H1 (cell line): ENCODE measurements around the gene C1orf52. TPM values are rescaled to one million over a fixed set of nuclear protein-coding genes. Genes with fewer than 3 reads are reported as not detected.

ENCODE experiments used
- CTCF ChIA-PET: fragments of 300-600 bp; sonication (Branson Sonifier 250); formaldehyde crosslinking; loops from one replicate; lab custom pipeline; 2021; ENCODE audit not compliant: partially characterized antibody; lab: Charles Lee
- POLR2A ChIA-PET: fragments of 300-600 bp; sonication (Branson Sonifier 250); formaldehyde crosslinking; loops from one replicate; lab custom pipeline; 2021; ENCODE audit warnings: inconsistent platforms; ENCODE audit not compliant: partially characterized antibody; lab: Charles Lee
- DNase-seq, 2 experiments: peaks; one replicate each; pipeline versions ENCODE4 v3.0.0 to v3.0.0-alpha.2; 2010 to 2022; ENCODE audit warnings: low spot score in 2 of 2, low read depth in 1 of 2, mixed read lengths in 1 of 2
- FAIRE-seq: peaks from 2 replicates; lab custom pipeline; 2011; peaks lifted over from hg19 to GRCh38; lab: Jason Lieb, UNC
- H2AFZ ChIP-seq: 2 replicates; pipeline ENCODE4 v1.8.1; 2012; ENCODE audit warnings: low read length, inconsistent platforms
- H2AK5ac ChIP-seq: 2 replicates; pipeline ENCODE4 v1.6.1; 2013; ENCODE audit warnings: low read depth, low read length
- H2BK120ac ChIP-seq: replicated peaks from 2 replicates; pipeline ENCODE3; 2013; ENCODE audit warnings: low read depth, low read length, inconsistent platforms
- H2BK12ac ChIP-seq: 2 replicates; pipeline ENCODE4 v1.6.1; 2013; ENCODE audit warnings: low read depth, low read length
- H2BK15ac ChIP-seq: 2 replicates; pipeline ENCODE4 v1.6.1; 2013; ENCODE audit warnings: low read length
- H2BK20ac ChIP-seq: 2 replicates; pipeline ENCODE4 v1.6.1; 2013; ENCODE audit warnings: low read length
- H2BK5ac ChIP-seq: 2 replicates; pipeline ENCODE4 v1.6.1; 2013; ENCODE audit warnings: low read depth, low read length
- H3K14ac ChIP-seq: 2 replicates; pipeline ENCODE4 v1.6.1; 2013; ENCODE audit warnings: inconsistent platforms; ENCODE audit not compliant: insufficient read length
- H3K18ac ChIP-seq: 2 replicates; pipeline ENCODE4 v1.6.1; 2013; ENCODE audit warnings: low read length; ENCODE audit errors: extremely low read depth
- H3K23ac ChIP-seq: 2 replicates; pipeline ENCODE4 v1.6.1; 2013; ENCODE audit warnings: inconsistent platforms; ENCODE audit not compliant: insufficient read length
- H3K23me2 ChIP-seq: 2 replicates; pipeline ENCODE4 v1.6.1; 2013; ENCODE audit warnings: low read depth, low read length
- H3K27ac ChIP-seq: 2 replicates; pipeline ENCODE4 v1.6.1; 2011; ENCODE audit warnings: low read depth, low read length, inconsistent platforms
- H3K27me3 ChIP-seq, 4 experiments: replicated peaks in 1 of 4; 1 replicate in 1 of 4; 2 replicates in 3 of 4; pipeline versions ENCODE4 v1.6.1 to v1.8.1; 2011 to 2013; ENCODE audit warnings: low read length in 3 of 4, mild to moderate bottlenecking in 3 of 4, inconsistent platforms in 2 of 4, mixed read lengths in 2 of 4, moderate library complexity in 1 of 4; ENCODE audit not compliant: control insufficient read depth in 3 of 4, insufficient read depth in 3 of 4; ENCODE audit errors: extremely low read depth in 1 of 4
- H3K36me3 ChIP-seq, 4 experiments: 2 replicates each; pipeline versions ENCODE4 v1.6.1 to v1.8.1; 2011 to 2013; ENCODE audit warnings: mild to moderate bottlenecking in 4 of 4, low read length in 3 of 4, moderate library complexity in 2 of 4, control low read depth in 1 of 4, inconsistent platforms in 1 of 4; ENCODE audit not compliant: insufficient read depth in 4 of 4, control insufficient read depth in 2 of 4
- H3K4ac ChIP-seq: replicated peaks from 2 replicates; pipeline ENCODE3; 2013; ENCODE audit warnings: low read length, low read depth, mixed read lengths, inconsistent platforms; ENCODE audit not compliant: insufficient read length
- H3K4me1 ChIP-seq, 4 experiments: replicated peaks in 1 of 4; 1 replicate in 1 of 4; 2 replicates in 3 of 4; pipeline versions ENCODE4 v1.6.1 to v1.8.1; 2011 to 2013; ENCODE audit warnings: low read length in 3 of 4, inconsistent platforms in 2 of 4, mixed read lengths in 1 of 4; ENCODE audit not compliant: insufficient read depth in 4 of 4, control insufficient read depth in 3 of 4
- H3K4me2 ChIP-seq, 2 experiments: 2 replicates each; pipeline versions ENCODE4 v1.6.1 to v1.8.1; 2011 to 2013; ENCODE audit warnings: low read depth in 2 of 2, low read length in 2 of 2, control low read depth in 1 of 2, inconsistent platforms in 1 of 2, mild to moderate bottlenecking in 1 of 2; ENCODE audit not compliant: insufficient read depth in 1 of 2
- H3K4me3 ChIP-seq, 4 experiments: fragments of 200-600, 300-600 bp in 1 of 4; sonication (generic), shearing (Covaris generic), sonication (Bioruptor Twin) in 1 of 4; 2 replicates each; pipeline versions ENCODE4 v1.5.1 to v1.8.1; 2011 to 2016; ENCODE audit warnings: low read length in 4 of 4, low read depth in 3 of 4, control low read depth in 2 of 4, inconsistent platforms in 2 of 4, mild to moderate bottlenecking in 2 of 4, mixed read lengths in 1 of 4, moderate library complexity in 1 of 4; ENCODE audit not compliant: insufficient read depth in 2 of 4; ENCODE audit errors: extremely low read depth in 1 of 4
- H3K56ac ChIP-seq: replicated peaks from 2 replicates; pipeline ENCODE3; 2013; ENCODE audit warnings: low read depth, mild to moderate bottlenecking, mixed read lengths, low read length, inconsistent platforms; ENCODE audit not compliant: insufficient read length
- H3K79me1 ChIP-seq: 2 replicates; pipeline ENCODE4 v1.6.1; 2013; ENCODE audit warnings: low read depth, low read length, control low read depth
- H3K79me2 ChIP-seq, 2 experiments: 2 replicates each; pipeline versions ENCODE4 v1.6.1 to v1.8.1; 2012 to 2013; ENCODE audit warnings: low read length in 2 of 2, mild to moderate bottlenecking in 2 of 2, inconsistent platforms in 1 of 2; ENCODE audit not compliant: insufficient read depth in 2 of 2, control insufficient read depth in 1 of 2
- H3K9ac ChIP-seq, 4 experiments: replicated peaks in 1 of 4; 1 replicate in 1 of 4; 2 replicates in 3 of 4; pipeline versions ENCODE4 v1.6.1 to v1.8.1; 2011 to 2013; ENCODE audit warnings: low read depth in 3 of 4, low read length in 3 of 4, control low read depth in 2 of 4, mild to moderate bottlenecking in 2 of 4, moderate library complexity in 2 of 4, inconsistent platforms in 1 of 4; ENCODE audit errors: extremely low read depth in 1 of 4
- H3K9me3 ChIP-seq, 2 experiments: 2 replicates each; pipeline versions ENCODE4 v1.6.1 to v1.8.1; 2012 to 2013; ENCODE audit warnings: mild to moderate bottlenecking in 2 of 2, moderate library complexity in 2 of 2, control low read depth in 1 of 2, inconsistent platforms in 1 of 2, low read depth in 1 of 2, low read length in 1 of 2, mixed read lengths in 1 of 2; ENCODE audit not compliant: insufficient read depth in 2 of 2
- H4K20me1 ChIP-seq, 2 experiments: replicated peaks in 1 of 2; 2 replicates each; pipeline versions ENCODE3 to v1.8.1; 2011 to 2013; ENCODE audit warnings: inconsistent platforms in 2 of 2, low read length in 2 of 2, mild to moderate bottlenecking in 1 of 2; ENCODE audit not compliant: insufficient read depth in 2 of 2, control insufficient read depth in 1 of 2
- H4K5ac ChIP-seq: 2 replicates; pipeline ENCODE4 v1.6.1; 2013; ENCODE audit warnings: low read length, low read depth, mixed read lengths, inconsistent platforms; ENCODE audit not compliant: insufficient read length
- H4K8ac ChIP-seq: 2 replicates; pipeline ENCODE4 v1.8.0; 2013; ENCODE audit warnings: mild to moderate bottlenecking, moderate library complexity, low read length, inconsistent platforms; ENCODE audit not compliant: insufficient read depth; ENCODE audit errors: extremely low read depth
- H4K91ac ChIP-seq: replicated peaks from 2 replicates; pipeline ENCODE3; 2013; ENCODE audit warnings: low read length, mixed read lengths, inconsistent platforms; ENCODE audit not compliant: insufficient read length
- BACH1 ChIP-seq: IDR thresholded peaks from 2 replicates; pipeline ENCODE4 v1.6.1; 2012; ENCODE audit warnings: low read length, improper control_type of control experiment
- RAD21 ChIP-seq, 2 experiments: IDR thresholded peaks in 1 of 2; conservative IDR thresholded peaks in 1 of 2; 2 replicates each; pipeline ENCODE4 v1.6.1; 2011; ENCODE audit warnings: low read depth in 2 of 2, low read length in 2 of 2, improper control_type of control experiment in 1 of 2, inconsistent platforms in 1 of 2, mild to moderate bottlenecking in 1 of 2, moderate library complexity in 1 of 2
- WGBS, 2 experiments: shearing (Covaris generic) in 1 of 2; methylation state at CpG; one replicate each; pipeline versions ENCODE4 v1.1.6 to v1.1.7; 2013 to 2015; ENCODE audit warnings: low lambda C conversion rate in 2 of 2, mixed read lengths in 2 of 2, inconsistent platforms in 1 of 2, low coverage in 1 of 2, missing lambda C conversion rate in 1 of 2; ENCODE audit not compliant: insufficient replicate concordance in 2 of 2, insufficient coverage in 1 of 2, insufficient read length in 1 of 2; ENCODE audit errors: extremely low coverage in 1 of 2, missing lambda C conversion rate in 1 of 2; 5-methylcytosine and 5-hydroxymethylcytosine counted together
- polyA plus RNA-seq, 7 experiments: library from polyadenylated mRNA; depleted of rRNA in 3 of 7; stranded (reverse) in 5 of 7; unstranded in 2 of 7; fragments of >200 nt in 5 of 7; fragments of 200-250 nt in 2 of 7; gene quantifications; 1 replicate in 5 of 7; 2 replicates in 1 of 7; 4 replicates in 1 of 7; pipeline versions ENCODE4 v1.2.1 to v1.2.3, GENCODE V29; 2011 to 2013; ENCODE audit warnings: missing spikeins in 2 of 7, mixed read lengths in 2 of 7
- total RNA-seq: library from RNA; stranded (reverse); fragmentation: NEBNext Ultra II Directional; extraction: Animal tissue kit (Norgen Biotek cat#: 25700); gene quantifications from 2 replicates; pipeline ENCODE4 v1.2.1, GENCODE V29; 2021
- TF ChIP-seq, protein P1 (sequence below), 3 experiments: IDR thresholded peaks; 1 replicate in 2 of 3; 2 replicates in 1 of 3; pipeline versions ENCODE4 v1.5.1 to v1.6.1; 2011; ENCODE audit warnings: low read length in 3 of 3, mild to moderate bottlenecking in 3 of 3, inconsistent platforms in 2 of 3, low read depth in 1 of 3, moderate library complexity in 1 of 3; ENCODE audit not compliant: insufficient read depth in 1 of 3; ENCODE audit errors: control extremely low read depth in 1 of 3

C1orf52 gene
- total and polyA plus RNA-seq, 2 of the 8 experiments (the other 6 are each of a cell fraction or from before 2014, with no cell fraction given) = 29.2 to 39.1 TPM

DNA sequence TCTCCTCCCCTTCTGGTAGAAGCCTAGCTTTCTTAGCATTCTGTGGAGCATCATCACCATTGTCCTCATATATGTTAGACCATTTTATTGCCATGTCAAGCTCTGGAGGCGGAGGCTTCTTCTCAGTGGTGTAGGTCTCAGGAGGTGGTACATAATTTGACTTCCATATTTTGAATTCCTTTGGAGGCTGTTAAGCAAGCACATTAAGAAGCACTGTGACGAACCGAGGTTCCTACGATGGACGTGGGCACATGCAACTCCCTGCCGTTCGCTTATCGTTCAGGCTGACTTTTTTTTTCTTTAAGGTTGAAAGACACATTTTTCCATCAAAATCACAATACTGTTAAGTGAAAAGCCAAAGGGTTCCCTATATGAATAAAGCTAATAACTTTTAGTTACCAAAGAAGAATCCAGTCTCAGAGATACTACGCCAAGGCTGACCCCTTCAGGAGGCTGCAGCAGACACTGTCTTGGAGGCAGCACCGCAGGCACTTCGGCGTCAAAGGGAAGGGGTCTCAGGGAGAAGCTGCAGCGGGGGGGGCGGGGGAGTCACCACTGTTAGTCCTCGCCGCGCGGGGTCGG, 835 bp downstream of the C1orf52 start:
- H2BK5ac ChIP-seq = no peak overlapping the region
- no peak overlapping the region for H3K27ac ChIP-seq
- no peak overlapping the region for H4K91ac ChIP-seq
- no peaks in the 10 kb centered on the region; the same call in none of the 2 replicates for H3K23me2 ChIP-seq
- H2BK120ac ChIP-seq = no peak overlapping the region
- CTCF ChIA-PET = interaction anchor here (0.6 to 8.3 kb wide), 30 partner anchors 9 to 434 kb away, joined by 3 to 141 read pairs (median 4); partner anchors contain the start of genes BCL10 and CCN1
- TF ChIP-seq, protein P1, sequence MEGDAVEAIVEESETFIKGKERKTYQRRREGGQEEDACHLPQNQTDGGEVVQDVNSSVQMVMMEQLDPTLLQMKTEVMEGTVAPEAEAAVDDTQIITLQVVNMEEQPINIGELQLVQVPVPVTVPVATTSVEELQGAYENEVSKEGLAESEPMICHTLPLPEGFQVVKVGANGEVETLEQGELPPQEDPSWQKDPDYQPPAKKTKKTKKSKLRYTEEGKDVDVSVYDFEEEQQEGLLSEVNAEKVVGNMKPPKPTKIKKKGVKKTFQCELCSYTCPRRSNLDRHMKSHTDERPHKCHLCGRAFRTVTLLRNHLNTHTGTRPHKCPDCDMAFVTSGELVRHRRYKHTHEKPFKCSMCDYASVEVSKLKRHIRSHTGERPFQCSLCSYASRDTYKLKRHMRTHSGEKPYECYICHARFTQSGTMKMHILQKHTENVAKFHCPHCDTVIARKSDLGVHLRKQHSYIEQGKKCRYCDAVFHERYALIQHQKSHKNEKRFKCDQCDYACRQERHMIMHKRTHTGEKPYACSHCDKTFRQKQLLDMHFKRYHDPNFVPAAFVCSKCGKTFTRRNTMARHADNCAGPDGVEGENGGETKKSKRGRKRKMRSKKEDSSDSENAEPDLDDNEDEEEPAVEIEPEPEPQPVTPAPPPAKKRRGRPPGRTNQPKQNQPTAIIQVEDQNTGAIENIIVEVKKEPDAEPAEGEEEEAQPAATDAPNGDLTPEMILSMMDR (IDR thresholded peaks at IDR 0.05; ENCODE audit: control extremely low read depth in 1 of 3, insufficient read depth in 1 of 3, low read depth in 1 of 3, low read length in 3 of 3) = peak in 2 of 3 experiments; percentile 2 to 19; a peak in 3 of 4 replicates
- TF ChIP-seq BACH1 (no peak), RAD21 (IDR thresholded peaks at IDR 0.05 in 1 of 2, conservative IDR thresholded peaks at IDR 0.05 in 1 of 2; ENCODE audit: low read depth in 2 of 2, low read length in 2 of 2) (peak in 1 of 2 experiments; percentile 18; a peak in 1 of 4 replicates)
- TF ChIP-seq, all 59 proteins: peak for 2
- Histone ChIP-seq H3K4me3 (peak overlapping the region; percentile 79 to 94 (median 85)), H3K36me3 (peaks cover 5 to 35% (median 15%) of the 10 kb centered on the region in 4 experiments; a peak in 5 of 8 replicates), H2AFZ (no peak overlapping the region), H2BK12ac (no peak overlapping the region), H3K14ac (no peak overlapping the region), H3K9me3 (peaks cover 8 to 12% of the 10 kb centered on the region in 2 experiments; a peak in 3 of 4 replicates), H3K4me1 (peaks cover 0 to 4% (median 2%) of the 10 kb centered on the region in 4 experiments; a peak in 3 of 7 replicates), H2BK15ac (no peak overlapping the region), H4K20me1 (peaks cover 0 to 5% of the 10 kb centered on the region in 2 experiments), H2BK20ac (no peak overlapping the region), H3K23ac (no peak overlapping the region), H3K4me2 (peak overlapping the region; percentile 74 to 90), H3K18ac (no peak overlapping the region), H3K79me2 (peaks cover 4 to 31% of the 10 kb centered on the region in 2 experiments; a peak in 3 of 4 replicates), H2AK5ac (no peak overlapping the region), H4K8ac (no peak overlapping the region), H3K27me3 (no peaks in the 10 kb centered on the region), H3K4ac (no peak overlapping the region), H3K9ac (0 out of 7 replicates have a peak overlapping the region, but pooled peaks of 1 of the 4 experiments have one; percentile 44), H3K79me1 (peaks cover 2% of the 10 kb centered on the region), H4K5ac (no peak overlapping the region), H3K56ac (no peak overlapping the region)
- DNase-seq (no peak), FAIRE-seq (no peak)
- 42% methylated on average over 12 of the region's 19 CpGs; no CpG with 5 or more reads in 1 of the 2 experiments for WGBS, 2 experiments
- POLR2A ChIA-PET = interaction anchor here (0.7 to 2.8 kb wide), 6 partner anchors 9 to 337 kb away, joined by 3 to 11 read pairs (median 4); partner anchors contain the start of genes BCL10 and CCN1
